GM19025 (cell line): ENCODE results near the gene PLRG1.
A peak's percentile ranks its signal among the peaks of the same experiment; 100 is the strongest.
"Not testable (repeated sequence)": the region's sequence is repeated elsewhere in the genome, so short reads cannot be mapped to it uniquely, and the experiment has no call there.

Experiments used
- ATAC-seq: cut with Tn5 transposase; IDR thresholded peaks from one replicate; pipeline ENCODE4 v1.9.1; 2021; ENCODE audit warnings: mild to moderate bottlenecking, low read depth, moderate library complexity; ENCODE audit not compliant: unreplicated experiment

The PLRG1 gene

GRCh38 chr4:154549894-154550790 lies at the start of gene PLRG1:
Gene PLRG1, minus strand, starts transcription at chr4:154550400. Its CDS starts 92 bp downstream, at chr4:154550308.
- ATAC-seq, result peak; percentile 96

DNA sequence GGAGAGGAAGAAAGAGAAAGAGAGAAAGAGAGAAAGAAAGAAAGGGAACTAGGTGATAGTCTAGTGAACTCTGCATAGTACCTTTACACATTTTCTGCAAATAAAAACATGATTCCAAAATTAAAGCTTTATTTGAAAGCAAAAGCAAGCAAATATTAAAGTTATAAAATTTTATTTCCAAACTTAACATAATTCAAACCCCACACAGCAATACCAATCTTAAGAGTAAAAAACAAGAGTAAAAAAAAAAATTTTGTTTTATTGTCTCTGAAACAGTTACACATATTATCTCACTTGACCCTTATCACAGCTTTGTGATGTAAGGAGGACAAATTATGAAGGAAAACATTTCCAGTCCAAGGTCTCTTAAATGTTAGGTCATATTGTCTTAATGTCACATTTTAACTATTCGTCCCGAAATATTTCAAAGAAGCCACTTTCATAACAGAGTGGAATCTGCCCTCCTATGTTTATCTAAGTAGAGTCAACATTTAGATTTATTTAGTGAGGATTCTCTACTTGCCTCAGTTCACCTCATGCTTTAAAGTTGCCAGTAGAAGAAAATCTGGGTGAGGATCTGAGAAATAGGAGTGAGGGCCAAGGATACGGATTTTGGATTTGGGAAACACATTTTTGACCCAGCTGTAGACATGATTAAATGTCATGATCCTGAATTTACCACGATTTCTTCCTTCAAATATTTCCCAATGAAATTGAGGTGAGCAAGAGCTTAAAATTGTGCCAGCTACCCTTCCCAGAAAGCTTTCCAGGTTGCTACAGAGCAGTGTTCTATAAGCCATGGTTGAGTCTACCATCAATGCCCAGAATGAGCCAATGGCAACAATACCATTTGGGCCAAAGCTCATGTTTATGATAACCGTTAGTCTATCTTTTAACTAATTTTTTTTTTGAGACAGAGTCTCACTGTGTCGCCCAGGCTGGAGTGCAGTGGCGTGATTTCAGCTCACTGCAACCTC lies 47.9 kb upstream of the PLRG1 start:
- ATAC-seq, result no peak

DNA sequence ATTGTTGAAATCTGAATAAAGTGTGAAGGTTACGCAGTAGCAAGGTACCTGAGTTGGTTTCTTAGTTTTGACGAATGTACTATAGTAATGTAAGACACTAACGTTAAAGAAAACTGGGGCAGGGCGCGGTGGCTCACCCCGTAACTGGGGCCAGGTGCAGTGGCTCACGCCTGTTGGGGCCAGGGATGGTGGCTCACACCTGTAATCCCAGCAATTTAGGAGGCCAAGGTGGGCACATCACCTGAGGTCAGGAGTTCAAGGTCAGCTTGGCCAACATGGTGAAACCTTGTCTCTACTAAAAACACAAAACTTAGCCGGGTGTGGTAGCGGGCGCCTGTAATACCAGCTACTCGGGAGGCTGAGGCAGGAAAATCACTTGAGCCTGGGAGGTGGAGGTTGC lies 47.1 kb upstream of the PLRG1 start:
- not testable (repeated sequence) for ATAC-seq

GRCh38 chr4:154595807-154596206 lies 45.6 kb upstream of the PLRG1 start:
- no peak for ATAC-seq

GRCh38 chr4:154594343-154594742 lies 44.1 kb upstream of the PLRG1 start:
- not testable (repeated sequence) for ATAC-seq

- no peak for ATAC-seq
These were observed 43.7 kb upstream of the PLRG1 start for GRCh38 chr4:154593868-154594267.

- ATAC-seq, result no peak
These were observed 41.7 kb upstream of the PLRG1 start for GRCh38 chr4:154591890-154592289.

DNA sequence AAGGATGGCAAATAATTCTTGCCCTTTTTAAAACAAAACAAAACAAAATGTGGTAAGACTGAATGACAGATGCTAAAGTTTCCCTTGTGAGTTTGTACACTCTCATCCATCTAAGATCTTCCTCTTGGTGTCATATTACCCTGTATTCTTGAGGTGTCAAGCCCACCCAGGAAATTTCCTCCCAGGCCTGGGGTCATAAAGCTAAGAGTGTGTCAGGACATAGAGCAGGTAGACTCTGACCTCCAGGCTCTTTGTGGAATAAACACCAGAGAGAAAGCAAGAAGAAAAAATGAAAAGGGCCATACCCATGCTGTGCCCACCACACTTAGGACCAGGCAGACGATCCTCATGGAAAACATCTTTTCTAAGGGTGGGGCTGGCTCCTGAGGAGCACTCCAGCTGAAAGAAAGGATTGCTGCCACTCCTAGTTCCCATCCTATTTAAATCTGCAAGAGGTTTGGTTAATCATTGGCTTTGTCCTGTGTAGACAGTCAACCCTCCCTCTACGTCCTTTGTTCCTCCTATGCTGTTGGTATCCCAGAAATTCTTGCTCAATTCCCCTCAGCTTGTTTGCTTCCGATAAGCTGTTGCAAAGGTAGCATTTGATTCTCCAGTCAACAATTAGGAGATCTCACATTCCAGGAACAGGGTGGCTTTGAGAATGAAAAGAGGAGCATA lies 40.3 kb upstream of the PLRG1 start, which contains the start of gene FGA:
FGA (minus strand) TSS at position 414 of the 678 bp plus-strand sequence; CDS start at position 359, 55 bp downstream.
- ATAC-seq, result no peak

- ATAC-seq, result no peak
These were observed 39.3 kb upstream of the PLRG1 start for GRCh38 chr4:154589296-154590197.

DNA sequence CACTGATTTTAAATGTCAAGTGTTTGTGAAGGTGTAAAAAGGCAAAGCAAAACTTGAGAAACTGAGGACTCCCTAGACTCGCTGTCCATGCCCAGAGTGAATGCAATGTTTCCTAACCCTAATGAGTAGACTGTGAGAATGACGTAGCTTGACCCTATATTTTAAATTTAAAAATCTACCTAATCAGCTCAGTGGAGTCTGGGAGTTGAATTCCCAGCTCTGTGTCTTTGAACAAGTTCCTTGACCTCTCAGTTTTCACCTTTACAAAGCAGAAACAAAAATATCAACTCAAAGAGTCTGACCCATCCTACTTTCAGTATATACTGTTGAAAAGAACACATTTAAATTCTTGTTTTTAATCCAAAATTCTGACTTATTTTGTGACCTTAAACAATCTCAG lies 38.0 kb upstream of the PLRG1 start:
- no peak for ATAC-seq

DNA sequence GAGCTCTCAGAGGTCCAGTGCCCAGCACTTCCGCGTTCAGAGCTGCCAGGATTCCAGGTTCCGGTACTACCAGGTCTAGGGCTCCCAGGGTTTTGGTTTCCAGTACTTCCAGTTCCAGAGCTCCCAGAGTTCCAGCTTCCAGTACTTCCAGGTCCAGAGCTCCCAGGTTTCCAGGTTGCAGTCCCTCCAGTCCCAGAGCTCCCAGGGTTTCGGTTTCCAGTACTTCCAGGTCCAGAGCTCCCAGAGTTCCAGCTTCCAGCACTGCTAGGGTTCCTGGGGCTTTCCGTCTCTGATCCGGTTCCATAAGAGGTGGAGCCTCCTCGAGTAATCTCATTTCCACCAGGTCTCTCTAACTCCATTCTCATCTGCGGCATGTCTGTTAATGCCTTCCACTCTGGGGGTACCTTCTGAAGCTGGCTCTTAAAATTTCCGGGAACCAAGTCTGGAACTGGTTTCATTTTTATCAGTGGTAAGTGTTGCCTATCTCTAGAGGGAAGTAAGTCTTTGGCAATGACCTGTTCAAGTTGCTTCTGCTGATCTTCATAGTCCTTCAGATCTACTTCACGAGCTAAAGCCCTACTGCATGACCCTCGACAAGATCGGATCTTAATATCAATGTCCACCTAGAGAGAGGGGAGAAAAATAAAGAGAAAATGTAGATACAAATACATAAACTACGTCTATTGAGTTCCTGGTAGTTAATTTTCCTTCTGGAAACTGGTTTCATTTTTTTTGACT lies 36.3 kb upstream of the PLRG1 start:
- no peak for ATAC-seq

GRCh38 chr4:154585369-154586018 lies 35.3 kb upstream of the PLRG1 start:
- ATAC-seq, result no peak

DNA sequence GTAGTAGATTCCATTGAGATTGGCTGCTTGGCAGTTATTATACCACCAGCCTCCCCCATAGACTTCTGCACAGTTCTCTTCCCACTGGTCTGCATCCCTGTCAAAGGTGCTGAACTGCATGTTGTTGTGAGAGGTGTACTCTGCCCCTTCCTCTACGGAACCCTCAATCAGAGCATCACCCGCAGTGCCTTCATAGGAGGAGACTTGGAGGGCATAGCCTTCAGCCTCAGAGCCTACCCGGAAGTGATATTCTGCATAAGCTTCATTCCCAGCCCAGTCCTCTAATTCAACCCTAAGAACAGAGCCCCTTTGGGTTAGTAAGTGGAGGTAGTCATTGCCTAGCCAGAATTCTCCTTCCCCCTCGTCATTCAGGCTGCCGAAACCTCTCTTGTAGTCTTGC lies 34.1 kb upstream of the PLRG1 start:
- no peak for ATAC-seq

DNA sequence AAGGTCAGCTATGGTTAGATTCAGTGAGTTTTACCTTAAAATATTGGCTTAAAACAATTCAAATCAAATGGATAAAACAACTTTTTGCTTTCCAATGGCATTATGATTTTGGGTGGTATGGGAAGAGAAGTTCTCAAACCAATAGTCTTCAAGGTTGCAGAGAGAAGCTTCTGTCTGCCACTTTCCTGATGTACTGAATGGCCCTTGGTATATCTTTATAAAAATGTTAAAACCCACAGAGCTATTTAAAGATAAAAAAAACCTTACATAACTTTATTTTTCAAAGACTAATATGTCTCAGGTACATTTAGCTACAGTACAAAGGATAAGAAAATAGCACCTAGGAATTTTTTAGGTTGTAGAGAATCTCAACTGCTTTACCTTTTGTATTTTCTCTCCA lies 33.5 kb upstream of the PLRG1 start:
- ATAC-seq, result no peak

GRCh38 chr4:154583230-154583629 lies 33.0 kb upstream of the PLRG1 start:
- ATAC-seq, result no peak

DNA sequence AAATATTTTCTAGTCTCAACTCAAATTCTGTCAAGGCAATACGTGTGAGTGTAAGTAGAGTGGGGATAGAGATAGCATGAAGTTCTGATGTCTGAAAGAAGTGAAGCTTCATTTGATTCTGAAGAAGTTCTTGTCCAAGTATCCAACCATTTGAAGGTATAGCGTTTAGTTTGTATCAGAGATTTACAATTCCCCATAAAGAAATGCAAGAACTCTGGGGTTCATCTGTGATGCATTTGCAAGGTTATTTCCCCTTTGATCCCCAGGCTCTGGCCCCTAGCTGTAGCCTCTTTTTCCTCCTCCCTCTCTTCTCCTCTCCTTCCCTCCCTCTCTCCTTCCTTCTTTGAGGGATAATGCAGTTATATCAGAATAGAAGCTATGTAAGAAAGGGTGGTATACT lies 32.5 kb upstream of the PLRG1 start:
- ATAC-seq, result no peak

GRCh38 chr4:154579927-154580326 lies 29.7 kb upstream of the PLRG1 start:
- ATAC-seq, result no peak

- no peak for ATAC-seq
These were observed 28.7 kb upstream of the PLRG1 start for GRCh38 chr4:154578919-154579318.
